SIG-M5 treated with dmso at 0.1 percent for 504 hours (cell line): ENCODE results near the gene RBM39.
"Not testable (repeated sequence)": the region's sequence is repeated elsewhere in the genome, so short reads cannot be mapped to it uniquely, and the experiment has no call there.

Source experiments
- DNase-seq: peaks from one replicate; lab custom pipeline; 2025; ENCODE audit not compliant: unreplicated experiment; lab: John Stamatoyannopoulos, UW

RBM39 gene

GRCh38 chr20:35756404-35756803 is 14.3 kb upstream of the RBM39 start:
- no peak for DNase-seq

GRCh38 chr20:35750611-35751010 is 8.6 kb upstream of the RBM39 start:
- no peak for DNase-seq

DNA sequence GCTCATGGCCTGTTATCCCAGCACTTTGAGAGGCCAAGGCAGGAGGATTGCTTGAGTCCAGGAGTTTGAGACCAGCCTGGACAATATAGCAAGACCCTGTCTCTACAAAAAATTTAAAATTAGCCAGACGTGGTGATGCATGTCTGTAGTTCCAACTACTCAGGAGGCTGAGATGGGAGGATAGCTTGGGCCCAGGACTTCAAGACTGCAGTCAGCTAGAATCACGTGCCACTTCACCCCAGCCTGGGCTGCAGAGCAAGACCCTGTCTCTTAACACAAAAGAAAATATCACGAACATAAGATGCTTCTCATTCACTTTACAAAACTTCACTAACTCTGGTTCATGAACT is 2.4 kb upstream of the RBM39 start:
- not testable (repeated sequence) for DNase-seq

DNA sequence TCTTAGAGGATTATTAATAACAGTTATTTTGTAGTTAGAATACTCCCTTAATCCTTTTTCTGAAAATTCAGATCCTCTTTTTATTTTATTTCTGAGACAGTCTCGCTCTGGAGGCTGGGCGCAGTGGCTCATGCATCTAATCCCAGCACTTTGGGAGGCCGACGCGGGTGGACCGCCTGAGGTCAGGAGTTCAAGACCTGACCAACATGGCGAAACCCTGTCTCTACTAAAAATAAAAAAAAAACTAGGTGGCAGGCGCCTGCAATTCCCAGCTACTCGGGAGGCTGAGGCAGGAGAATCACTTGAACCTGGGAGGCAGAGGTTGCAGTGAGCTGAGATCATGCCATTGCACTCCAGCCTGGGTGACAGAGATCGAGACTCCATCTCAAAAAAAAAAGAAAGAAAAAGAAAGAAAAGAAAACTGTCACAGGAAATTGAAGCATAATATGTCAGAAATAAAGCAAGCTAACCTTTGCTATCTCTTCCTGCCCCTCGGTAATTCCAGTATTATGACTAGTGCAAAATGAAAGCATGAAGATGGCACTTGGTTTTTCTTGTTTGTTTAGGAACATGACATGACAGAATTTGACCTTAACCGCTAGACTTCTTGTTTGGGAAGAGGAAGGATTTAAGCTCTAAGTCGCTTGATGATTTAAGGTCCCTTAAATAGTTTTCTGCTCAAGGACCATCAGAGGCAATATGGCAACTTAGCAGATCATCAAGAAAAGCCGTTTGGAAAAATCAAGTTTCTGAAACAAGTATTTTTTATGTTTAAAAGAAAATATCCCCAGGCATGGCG is 1.8 kb upstream of the RBM39 start:
- DNase-seq, result peak; percentile 62

GRCh38 chr20:35742741-35743523 is 872 bp upstream of the RBM39 start:
- peak; percentile 85 for DNase-seq

DNA sequence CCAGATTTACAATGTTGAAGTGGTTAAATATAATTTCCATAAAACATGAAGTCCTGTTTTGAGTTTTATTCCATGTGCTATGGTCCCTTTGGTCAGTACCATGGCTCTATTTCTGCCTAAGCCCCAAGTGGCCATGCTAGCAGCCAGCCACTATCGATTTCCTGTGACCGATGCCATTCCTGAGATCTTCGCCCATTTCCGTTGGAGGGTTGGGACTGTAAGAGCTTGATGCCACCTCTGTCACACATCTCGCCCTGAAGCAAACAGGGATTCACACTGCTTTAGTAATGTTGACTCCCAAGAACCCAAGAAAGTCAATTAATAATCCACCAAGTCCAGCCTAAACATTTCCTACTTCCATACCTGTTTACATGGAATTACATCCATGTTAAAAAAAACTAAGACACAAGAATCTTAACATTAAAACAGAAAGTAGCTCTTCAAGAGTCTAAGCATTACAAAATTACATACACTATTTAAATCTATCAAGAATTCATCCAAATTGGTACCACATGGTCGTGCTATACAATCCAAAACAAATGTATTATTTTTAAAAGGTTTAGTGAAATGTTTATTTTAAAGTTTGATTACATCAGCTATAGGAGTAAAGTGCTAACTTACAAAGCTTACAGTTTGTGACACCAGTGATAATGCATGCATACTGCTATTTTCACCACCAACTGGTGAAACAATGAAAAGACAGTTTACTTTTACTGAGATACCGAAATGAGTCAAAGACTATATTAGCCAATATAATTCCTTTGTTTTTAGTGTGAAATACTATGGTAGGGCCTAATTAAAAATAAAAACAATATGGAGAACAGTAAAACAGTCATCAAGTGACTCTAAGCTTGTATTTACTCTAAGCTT is 2.5 kb downstream of the RBM39 start:
- peak; percentile 79 for DNase-seq

DNA sequence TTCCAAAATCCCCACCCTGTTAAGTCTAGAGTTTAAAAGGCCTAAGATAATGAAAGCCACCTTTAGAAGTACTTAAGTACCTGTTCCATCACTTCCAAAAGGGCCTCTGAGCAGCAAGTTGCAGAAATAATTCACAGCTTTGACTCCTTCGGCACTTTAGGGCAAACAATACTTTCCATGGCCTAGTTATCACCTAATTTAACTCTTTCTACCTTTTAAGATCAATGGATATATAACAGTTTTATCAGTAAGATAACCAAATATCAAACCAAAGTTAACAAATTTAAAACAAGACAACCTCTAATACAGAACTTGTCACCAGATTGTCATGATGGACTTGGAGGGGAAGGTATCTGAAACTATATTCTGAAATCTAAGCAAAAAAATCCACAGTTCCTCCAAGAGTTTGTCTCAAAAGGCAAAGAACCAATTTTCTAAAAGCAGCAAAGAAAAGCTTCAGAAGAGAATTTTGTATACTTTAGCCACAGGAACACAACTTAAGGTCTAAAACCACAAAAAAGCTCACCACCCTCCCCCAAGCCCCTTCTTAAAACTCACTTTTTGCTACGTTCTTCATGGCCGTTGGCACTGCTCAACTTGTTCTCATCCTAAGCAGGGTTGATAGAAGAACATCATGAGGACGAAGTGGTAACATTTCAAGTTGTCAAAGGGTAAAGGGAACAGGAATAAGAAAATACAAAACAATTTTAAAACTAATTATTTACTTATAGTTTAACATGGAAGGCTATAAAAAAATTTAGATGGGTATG is 3.5 kb downstream of the RBM39 start:
- DNase-seq, result no peak

DNA sequence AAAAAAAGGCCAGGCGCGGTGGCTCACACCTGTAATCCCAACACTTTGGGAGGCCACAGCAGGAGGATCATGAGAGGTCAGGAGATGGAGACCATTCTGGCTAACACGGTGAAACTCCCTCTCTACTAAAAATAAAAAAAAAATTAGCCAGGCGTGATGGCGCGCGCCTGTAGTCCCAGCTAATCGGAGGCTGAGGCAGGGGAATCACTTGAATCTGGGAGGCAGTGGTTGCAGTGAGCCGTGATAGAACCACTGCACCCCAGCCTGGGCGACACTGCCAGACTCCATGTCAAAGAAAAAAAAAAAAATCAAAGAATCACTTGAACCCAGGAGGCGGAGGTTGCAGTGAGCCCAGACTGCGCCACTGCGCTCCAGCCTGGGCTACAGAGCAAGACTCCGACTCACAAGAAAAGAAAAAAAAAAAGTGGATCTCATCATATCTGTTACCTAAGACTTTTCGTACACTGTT is 4.2 kb downstream of the RBM39 start:
- no peak for DNase-seq

- DNase-seq, result no peak
Observed at GRCh38 chr20:35735826-35736470, 6.1 kb downstream of the RBM39 start.

DNA sequence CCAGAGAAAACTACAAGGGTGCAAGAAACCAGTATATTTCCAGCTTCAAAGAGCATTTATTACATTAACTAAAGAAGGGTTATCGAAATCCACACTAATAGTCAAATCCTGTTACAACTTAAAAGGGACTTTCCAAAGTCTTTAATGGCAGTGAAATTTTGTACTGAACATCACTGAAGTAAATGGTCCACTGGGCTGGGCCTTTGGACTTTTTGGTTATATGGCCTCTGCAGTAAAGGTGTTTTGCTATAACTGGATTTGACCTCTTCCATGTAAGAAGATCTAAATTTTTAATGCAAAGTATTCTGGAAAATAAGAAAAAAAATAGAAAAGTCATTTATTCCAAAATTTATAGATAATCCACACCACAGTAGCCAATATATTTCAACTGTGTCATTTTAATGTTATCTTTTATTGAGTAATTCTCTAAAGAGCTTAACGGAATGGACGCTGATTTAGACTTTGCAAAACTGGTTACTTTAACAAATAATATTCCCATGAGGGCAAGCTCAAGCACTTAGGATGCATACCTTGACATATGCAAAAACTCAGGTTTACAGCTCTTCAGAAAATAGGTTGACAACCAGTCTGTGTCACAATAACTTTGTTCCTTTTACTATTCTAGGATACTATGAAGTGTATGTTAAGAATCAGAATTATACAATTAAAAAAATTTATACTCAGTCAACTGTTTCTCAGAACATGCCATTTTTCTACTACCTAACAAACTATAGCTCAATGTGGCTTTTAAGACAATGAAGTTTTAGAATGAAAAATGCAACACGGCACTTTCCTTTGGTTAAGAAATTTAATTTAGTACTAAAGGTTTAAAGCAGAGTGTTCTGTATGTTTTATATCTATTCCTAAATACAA is 7.0 kb downstream of the RBM39 start:
- no peak for DNase-seq

DNA sequence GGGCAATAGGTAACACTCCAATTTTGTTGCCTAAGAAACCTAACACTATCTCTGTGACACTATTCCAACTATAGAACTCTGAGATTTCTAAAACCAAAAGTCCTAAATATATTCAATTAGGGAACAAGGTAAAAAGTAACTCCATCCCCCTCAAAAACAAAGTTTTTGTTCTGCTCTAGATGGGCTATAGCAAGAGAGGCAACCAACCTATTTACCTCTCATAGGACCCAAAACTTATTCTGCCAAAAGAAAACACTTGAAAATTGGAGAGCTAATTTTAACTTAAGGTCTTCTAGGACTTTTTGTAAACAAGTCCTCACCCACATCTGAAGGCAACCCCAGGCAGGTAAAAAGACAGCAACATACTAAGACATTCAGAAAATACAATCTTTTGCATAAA is 7.7 kb downstream of the RBM39 start:
- DNase-seq, result no peak

DNA sequence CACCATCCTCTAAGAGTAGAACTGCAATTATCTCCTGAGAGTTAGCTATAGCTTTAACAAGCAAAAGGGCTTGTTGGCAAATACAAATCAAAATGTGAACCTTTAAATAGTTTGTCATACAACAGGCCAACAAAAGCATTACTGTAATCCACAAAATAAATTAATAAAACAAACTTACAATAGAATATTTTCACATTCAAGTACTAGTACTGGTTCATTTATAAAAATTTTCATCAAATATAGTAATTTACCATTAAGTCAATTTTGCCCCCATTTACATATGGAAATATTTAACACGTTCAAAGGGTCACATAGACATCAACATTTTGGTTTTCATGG is 9.4 kb downstream of the RBM39 start:
- no peak for DNase-seq

DNA sequence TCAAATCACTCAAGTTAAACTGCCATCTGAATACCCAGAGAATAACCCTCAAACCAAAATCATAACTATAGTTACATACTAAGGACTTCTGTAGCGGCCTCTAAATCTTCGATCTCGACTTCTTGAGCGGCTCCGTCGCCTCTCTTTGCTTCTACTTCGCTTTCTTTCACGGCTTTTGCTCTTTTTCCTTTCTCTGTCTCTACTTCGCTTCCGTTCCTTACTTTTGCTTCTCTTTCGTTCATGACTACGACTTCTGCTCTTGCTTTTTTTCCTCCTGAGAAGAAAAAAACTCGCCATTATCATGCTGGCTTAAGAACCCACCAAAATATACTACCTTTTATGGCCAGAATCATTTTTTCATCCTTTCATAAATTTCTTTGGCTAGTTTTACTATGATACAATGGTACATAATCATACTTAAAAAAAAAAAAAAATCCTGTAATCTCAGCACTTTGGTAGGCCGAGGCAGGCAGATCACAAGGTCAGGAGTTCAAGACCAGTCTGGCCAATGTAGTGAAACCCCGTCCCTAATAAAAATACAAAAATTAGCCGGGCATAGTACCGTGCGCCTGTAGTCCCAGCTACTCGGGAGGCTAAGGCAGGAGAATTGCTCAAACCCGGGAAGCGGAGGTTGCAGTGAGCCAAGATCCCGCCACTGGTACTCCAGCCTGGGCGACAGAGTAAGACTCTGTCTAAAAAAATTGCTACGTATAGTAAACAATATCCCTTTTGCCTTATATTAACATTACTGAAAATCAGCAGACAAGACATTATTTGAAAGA is 10.0 kb downstream of the RBM39 start:
- no peak for DNase-seq

DNA sequence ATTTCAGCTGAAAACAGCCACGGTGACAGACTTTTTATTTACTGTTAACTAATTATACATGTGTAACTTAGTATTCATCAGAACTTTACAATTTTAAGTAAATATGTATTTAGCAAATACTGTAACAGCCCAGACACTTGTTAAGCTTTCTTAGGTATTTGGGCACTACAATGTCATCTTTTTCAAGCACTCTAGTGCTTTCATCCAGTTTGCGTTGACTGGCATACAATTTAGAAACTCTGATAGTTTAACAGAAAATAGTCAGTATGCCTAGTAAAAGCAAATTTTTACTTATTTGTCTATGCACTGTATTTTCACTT is 10.6 kb downstream of the RBM39 start:
- no peak for DNase-seq

GRCh38 chr20:35730583-35731468 is 11.2 kb downstream of the RBM39 start:
- no peak for DNase-seq

DNA sequence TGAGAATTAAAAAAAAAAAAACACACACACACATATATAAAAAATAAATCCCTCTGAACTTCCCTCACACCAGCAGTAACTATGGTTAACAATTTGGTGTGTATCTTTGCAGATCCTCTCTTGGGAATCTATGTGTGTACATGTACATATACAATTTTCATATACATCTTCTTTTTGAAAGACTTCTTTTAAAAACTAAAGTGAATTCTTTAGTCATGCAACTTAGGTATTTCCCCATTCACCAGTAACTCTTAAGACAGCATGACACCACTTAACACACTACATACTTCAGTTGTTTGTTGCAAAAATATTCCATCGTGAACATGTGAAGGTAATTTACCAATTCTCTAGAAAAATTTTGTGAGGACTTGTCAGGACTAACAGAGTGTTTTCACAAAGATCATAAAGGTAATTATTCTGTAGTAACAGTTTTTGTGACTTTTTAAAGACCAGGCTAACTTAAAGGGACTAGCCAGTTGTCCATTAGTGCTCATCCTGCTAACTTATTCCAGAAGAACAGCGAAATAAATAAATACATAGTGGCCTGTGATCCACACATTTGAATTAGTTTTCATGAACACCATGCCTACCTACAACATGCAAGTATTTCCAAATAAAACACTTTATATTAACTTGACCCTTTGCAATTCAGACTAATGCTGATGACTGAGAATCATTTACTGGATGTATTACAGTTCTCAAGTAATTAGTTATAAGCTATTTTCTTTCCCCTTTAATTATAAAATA is 12.1 kb downstream of the RBM39 start:
- no peak for DNase-seq

DNA sequence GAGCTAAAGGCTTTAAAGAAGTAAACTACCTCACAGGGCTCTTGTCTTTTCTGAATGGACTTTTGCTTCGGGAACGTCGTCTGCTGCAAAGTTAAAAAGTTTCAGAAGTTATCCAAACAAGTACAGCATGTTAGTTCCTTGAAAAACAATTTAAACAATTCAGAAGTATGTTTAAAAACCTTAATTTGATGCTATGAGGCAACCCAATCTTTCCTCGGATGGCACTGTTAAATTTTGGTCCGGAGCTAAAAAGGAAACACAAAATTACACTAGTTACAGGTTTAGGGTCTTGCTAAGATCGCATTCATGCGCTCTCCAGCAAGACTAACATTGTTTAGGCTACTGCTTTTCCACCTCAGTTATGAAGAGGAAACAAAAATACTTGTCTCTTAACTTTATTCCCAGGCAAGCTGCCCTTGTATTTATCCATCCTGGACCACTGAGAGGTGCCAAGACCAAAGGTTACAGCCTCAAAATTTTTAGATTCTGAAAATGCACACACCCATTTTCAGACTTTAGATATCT is 12.7 kb downstream of the RBM39 start:
- DNase-seq, result no peak
